Panc1 (cell line): Measurements from ENCODE around the gene RFC2. TPM values are rescaled to one million over a fixed set of nuclear protein-coding genes. Genes with fewer than 3 reads are reported as not detected.

Source experiments
- ATAC-seq: fragments of 200-7000 bp; cut with Tn5 transposase; 2 replicates; pipeline ENCODE4 v1.9.1; 2020; ENCODE audit warnings: mild to moderate bottlenecking, moderate library complexity
- BruUV-seq: library from RNA; stranded (reverse); fragments of 400-500 nt; replicated peaks from 2 replicates; lab custom pipeline; 2021; lab: Mats Ljungman, UMichigan
- CTCF ChIA-PET: fragments of 300-600 bp; sonication (Branson Sonifier 250); formaldehyde crosslinking; loops from one replicate; lab custom pipeline; 2022; ENCODE audit warnings: antibody characterized with exemption; lab: Charles Lee
- POLR2A ChIA-PET: fragments of 300-600 bp; sonication (Branson Sonifier 250); formaldehyde crosslinking; loops from one replicate; lab custom pipeline; 2022; ENCODE audit warnings: antibody characterized with exemption; lab: Charles Lee
- DNase-seq: peaks from one replicate; pipeline ENCODE4 v3.0.0-alpha.2; 2010; ENCODE audit warnings: low read depth, low spot score
- H3K27ac ChIP-seq: 2 replicates; pipeline ENCODE4 v1.5.1; 2011; ENCODE audit warnings: mild to moderate bottlenecking, low read length, inconsistent platforms
- H3K27me3 ChIP-seq: fragments of 200-500 bp; sonication (Bioruptor generic); 2 replicates; pipeline ENCODE4 v1.6.0; 2014; ENCODE audit warnings: low read length, inconsistent platforms; ENCODE audit not compliant: control insufficient read depth, insufficient read depth
- H3K36me3 ChIP-seq: fragments of 200-500 bp; sonication (Bioruptor generic); 2 replicates; pipeline ENCODE4 v1.5.1; 2014; ENCODE audit warnings: inconsistent platforms, mild to moderate bottlenecking, low read length, moderate library complexity; ENCODE audit not compliant: control insufficient read depth, insufficient read depth
- H3K4me1 ChIP-seq: 2 replicates; pipeline ENCODE4 v1.5.1; 2011; ENCODE audit warnings: inconsistent platforms, mild to moderate bottlenecking, low read length, moderate library complexity; ENCODE audit not compliant: control insufficient read depth, insufficient read depth
- H3K4me3 ChIP-seq, 2 experiments: 2 replicates each; pipeline ENCODE4 v1.5.1; 2011 to 2012; ENCODE audit warnings: low read depth in 2 of 2, low read length in 2 of 2, mild to moderate bottlenecking in 2 of 2, inconsistent platforms in 1 of 2, moderate library complexity in 1 of 2
- H3K9me3 ChIP-seq: fragments of 200-500 bp; sonication (Bioruptor generic); 2 replicates; pipeline ENCODE4 v1.5.1; 2014; ENCODE audit warnings: low read depth, mild to moderate bottlenecking, inconsistent platforms, low read length, moderate library complexity; ENCODE audit not compliant: control insufficient read depth, insufficient read depth
- POLR2AphosphoS5 ChIP-seq: IDR thresholded peaks from 2 replicates; pipeline ENCODE4 v1.6.1; 2012; ENCODE audit warnings: mild to moderate bottlenecking, low read depth, low read length, moderate library complexity
- REST ChIP-seq, 2 experiments: IDR thresholded peaks; 2 replicates each; pipeline ENCODE4 v1.6.1; 2011 to 2012; ENCODE audit warnings: low read depth in 2 of 2, control low read depth in 1 of 2, low read length in 1 of 2, mild to moderate bottlenecking in 1 of 2, moderate library complexity in 1 of 2; ENCODE audit not compliant: insufficient read depth in 1 of 2
- SIN3A ChIP-seq: IDR thresholded peaks from 2 replicates; pipeline ENCODE4 v1.6.1; 2012; ENCODE audit warnings: low read depth, mild to moderate bottlenecking, low read length, moderate library complexity, borderline replicate concordance; ENCODE audit not compliant: insufficient read depth
- TCF7L2 ChIP-seq: IDR thresholded peaks from 2 replicates; pipeline ENCODE4 v1.6.1; 2011; ENCODE audit warnings: mild to moderate bottlenecking, low read depth, low read length, inconsistent platforms
- in situ Hi-C: cut with HindIII; loops from 2 replicates; pipeline ENCODE4 v1.10.0; 2016; ENCODE audit warnings: low sequenced_read_pairs, low pct_unique_long_range_greater_than_20kb
- intact Hi-C: fragments of 100-400 bp; cut with micrococcal nuclease; formaldehyde crosslinking; loops from one replicate; pipeline ENCODE4 v1.10.0; 2022; ENCODE audit not compliant: unreplicated experiment
- total RNA-seq: library from RNA; stranded (reverse); gene quantifications from one replicate; pipeline ENCODE4 v1.2.1, GENCODE V29; 2021; ENCODE audit not compliant: unreplicated experiment
- TF ChIP-seq, protein P1 (sequence below): fragments of 450-650 bp; IDR thresholded peaks from 2 replicates; pipeline ENCODE4 v1.5.1; 2017; ENCODE audit warnings: mild to moderate bottlenecking

Gene RFC2
- total RNA-seq, 1 experiment from 2014 or later = 56.2 TPM

- Histone ChIP-seq H3K27me3 (no peaks in the 10 kb centered on the region), H3K27ac (peak overlapping the region; percentile 52; the same call in 1 of the 2 replicates), H3K9me3 (no peaks in the 10 kb centered on the region), H3K36me3 (no peaks in the 10 kb centered on the region), H3K4me1 (peaks cover 61% of the 10 kb centered on the region), H3K4me3 (no peak overlapping the region)
- in situ Hi-C loops = no loop called here
- ATAC-seq (no peak), DNase-seq (no peak)
- ChIA-PET POLR2A (no interaction called here), CTCF (interaction anchor here (0.7 kb wide), 1 partner anchor 11 kb away, joined by 4 read pairs; no protein-coding TSS in a partner anchor)
- intact Hi-C loops = loop anchor here (5.0 kb wide), 1 partner anchor 125 kb away; no protein-coding TSS in a partner anchor
- TF ChIP-seq SIN3A (no peak), REST (IDR thresholded peaks at IDR 0.05; ENCODE audit: insufficient read depth in 1 of 2, low read depth in 2 of 2, low read length in 1 of 2) (no peak), TCF7L2 (no peak), POLR2AphosphoS5 (no peak)
- TF ChIP-seq, protein P1, sequence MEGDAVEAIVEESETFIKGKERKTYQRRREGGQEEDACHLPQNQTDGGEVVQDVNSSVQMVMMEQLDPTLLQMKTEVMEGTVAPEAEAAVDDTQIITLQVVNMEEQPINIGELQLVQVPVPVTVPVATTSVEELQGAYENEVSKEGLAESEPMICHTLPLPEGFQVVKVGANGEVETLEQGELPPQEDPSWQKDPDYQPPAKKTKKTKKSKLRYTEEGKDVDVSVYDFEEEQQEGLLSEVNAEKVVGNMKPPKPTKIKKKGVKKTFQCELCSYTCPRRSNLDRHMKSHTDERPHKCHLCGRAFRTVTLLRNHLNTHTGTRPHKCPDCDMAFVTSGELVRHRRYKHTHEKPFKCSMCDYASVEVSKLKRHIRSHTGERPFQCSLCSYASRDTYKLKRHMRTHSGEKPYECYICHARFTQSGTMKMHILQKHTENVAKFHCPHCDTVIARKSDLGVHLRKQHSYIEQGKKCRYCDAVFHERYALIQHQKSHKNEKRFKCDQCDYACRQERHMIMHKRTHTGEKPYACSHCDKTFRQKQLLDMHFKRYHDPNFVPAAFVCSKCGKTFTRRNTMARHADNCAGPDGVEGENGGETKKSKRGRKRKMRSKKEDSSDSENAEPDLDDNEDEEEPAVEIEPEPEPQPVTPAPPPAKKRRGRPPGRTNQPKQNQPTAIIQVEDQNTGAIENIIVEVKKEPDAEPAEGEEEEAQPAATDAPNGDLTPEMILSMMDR = no peak
- no TSS peak for BruUV-seq
These were observed 23.4 kb upstream of the RFC2 start for GRCh38 chr7:74277636-74278035.

DNA sequence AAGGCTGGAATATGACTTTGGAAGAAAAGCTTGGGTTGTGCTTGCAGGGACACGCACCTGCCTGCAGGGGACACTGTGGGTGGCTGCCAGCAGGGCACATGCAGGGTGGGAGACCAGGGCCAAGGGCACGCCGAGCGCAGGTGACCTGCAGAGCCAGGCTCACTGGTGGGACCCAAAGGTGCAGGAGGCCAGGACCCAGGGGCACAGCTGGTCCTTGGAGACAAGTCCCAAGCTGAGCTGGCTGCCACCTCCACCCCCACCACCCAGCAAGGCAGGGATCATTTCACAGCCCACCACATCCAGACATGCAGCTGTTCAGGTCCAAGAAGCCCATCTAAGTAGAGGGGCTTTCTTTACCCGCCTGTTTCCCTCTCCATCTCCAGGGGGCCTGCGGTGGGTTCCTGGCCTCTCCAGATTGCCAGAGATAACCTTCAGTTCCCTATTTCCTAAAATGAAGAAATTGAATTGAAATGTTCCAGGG lies 21.2 kb upstream of the RFC2 start:
- no peaks in the 10 kb centered on the region for H3K27me3 ChIP-seq
- ATAC-seq (peak; percentile 10), DNase-seq (no peak)
- peak overlapping the region; percentile 72 for H3K27ac ChIP-seq
- intact Hi-C loops = loop anchor here (5.0 kb wide), 1 partner anchor 127 kb away; no protein-coding TSS in a partner anchor
- H3K4me3 ChIP-seq = no peak overlapping the region
- H3K36me3 ChIP-seq = no peaks in the 10 kb centered on the region
- CTCF ChIA-PET = interaction anchor here (0.6 to 2.2 kb wide), 9 partner anchors 9 to 644 kb away, joined by 3 to 19 read pairs (median 4); partner anchors contain the start of genes ABHD11, CLIP2 and RFC2
- TF ChIP-seq SIN3A (no peak), REST (IDR thresholded peaks at IDR 0.05; ENCODE audit: insufficient read depth in 1 of 2, low read depth in 2 of 2, low read length in 1 of 2) (no peak), POLR2AphosphoS5 (no peak)
- TF ChIP-seq, protein P1 = peak; percentile 95
- POLR2A ChIA-PET = interaction anchor here (0.6 to 0.8 kb wide), 3 partner anchors 11 to 69 kb away, joined by 3 to 10 read pairs (median 8); no protein-coding TSS in a partner anchor
- H3K4me1 ChIP-seq = peaks cover 56% of the 10 kb centered on the region
- no peaks in the 10 kb centered on the region for H3K9me3 ChIP-seq
- BruUV-seq = no TSS peak
- in situ Hi-C loops = no loop called here
